PC-9 (cell line): ENCODE measurements around the gene GNG7.

ENCODE experiments used
- EZH2 ChIP-seq: fragments of 200-600 bp; sonication (generic); IDR thresholded peaks from 2 replicates; pipeline ENCODE4 v1.8.0; 2017; ENCODE audit warnings: antibody characterized with exemption, low read depth
- TF ChIP-seq, protein P1 (sequence below): fragments of 200-600 bp; sonication (generic); conservative IDR thresholded peaks from 2 replicates; pipeline ENCODE4 v1.6.1; 2017; ENCODE audit warnings: mixed run types, antibody characterized with exemption, mild to moderate bottlenecking, moderate library complexity

DNA sequence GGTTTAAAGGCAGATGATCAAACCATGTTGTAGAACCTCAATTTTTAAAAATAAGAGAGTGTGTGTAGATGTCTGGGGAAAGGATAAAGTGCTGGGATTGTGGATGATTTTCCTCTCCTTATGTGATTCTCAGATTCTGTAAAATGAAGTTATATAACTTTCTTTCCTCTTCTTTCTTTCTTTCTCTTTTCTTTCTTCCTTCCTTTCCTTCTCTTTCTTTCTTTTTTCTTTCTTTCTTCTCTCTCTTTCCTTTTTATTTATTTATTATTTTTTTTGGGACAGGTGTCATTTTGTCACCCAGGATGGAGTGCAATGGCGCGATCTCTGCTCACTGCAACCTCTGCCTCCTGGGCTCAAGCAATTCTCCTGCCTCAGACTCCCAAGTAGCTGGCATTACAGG is 144.0 kb downstream of the GNG7 start:
- TF ChIP-seq, protein P1, sequence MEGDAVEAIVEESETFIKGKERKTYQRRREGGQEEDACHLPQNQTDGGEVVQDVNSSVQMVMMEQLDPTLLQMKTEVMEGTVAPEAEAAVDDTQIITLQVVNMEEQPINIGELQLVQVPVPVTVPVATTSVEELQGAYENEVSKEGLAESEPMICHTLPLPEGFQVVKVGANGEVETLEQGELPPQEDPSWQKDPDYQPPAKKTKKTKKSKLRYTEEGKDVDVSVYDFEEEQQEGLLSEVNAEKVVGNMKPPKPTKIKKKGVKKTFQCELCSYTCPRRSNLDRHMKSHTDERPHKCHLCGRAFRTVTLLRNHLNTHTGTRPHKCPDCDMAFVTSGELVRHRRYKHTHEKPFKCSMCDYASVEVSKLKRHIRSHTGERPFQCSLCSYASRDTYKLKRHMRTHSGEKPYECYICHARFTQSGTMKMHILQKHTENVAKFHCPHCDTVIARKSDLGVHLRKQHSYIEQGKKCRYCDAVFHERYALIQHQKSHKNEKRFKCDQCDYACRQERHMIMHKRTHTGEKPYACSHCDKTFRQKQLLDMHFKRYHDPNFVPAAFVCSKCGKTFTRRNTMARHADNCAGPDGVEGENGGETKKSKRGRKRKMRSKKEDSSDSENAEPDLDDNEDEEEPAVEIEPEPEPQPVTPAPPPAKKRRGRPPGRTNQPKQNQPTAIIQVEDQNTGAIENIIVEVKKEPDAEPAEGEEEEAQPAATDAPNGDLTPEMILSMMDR, result no peak
- no peak for TF ChIP-seq EZH2
